OCI-LY3 (cell line): Measurements from ENCODE around the gene ZNRF2.

Experiments
- H2AFZ ChIP-seq: fragments of 200-600, 300-600 bp; shearing (Covaris generic); 2 replicates; pipeline ENCODE4 v1.6.0; 2014; ENCODE audit warnings: antibody characterized with exemption, low read depth, low read length
- H3K27ac ChIP-seq: fragments of 200-600, 300-600 bp; sonication (generic); 2 replicates; pipeline ENCODE4 v1.5.1; 2014; ENCODE audit warnings: mild to moderate bottlenecking, low read length, moderate library complexity, mixed read lengths
- H3K27me3 ChIP-seq: fragments of 200-600, 300-600 bp; sonication (generic); 2 replicates; pipeline ENCODE4 v1.6.1; 2014; ENCODE audit warnings: low read depth, low read length, mixed read lengths
- H3K36me3 ChIP-seq: fragments of 200-600, 300-600 bp; sonication (generic); replicated peaks from 2 replicates; pipeline ENCODE3; 2014; ENCODE audit warnings: low read depth, low read length, mixed read lengths
- H3K4me1 ChIP-seq: fragments of 300-600, 200-600 bp; sonication (generic); 2 replicates; pipeline ENCODE4 v1.6.1; 2014; ENCODE audit warnings: low read length, mixed read lengths
- H3K4me2 ChIP-seq: fragments of 200-600, 300-600 bp; sonication (generic); 2 replicates; pipeline ENCODE4 v1.6.1; 2014; ENCODE audit warnings: low read length, mixed read lengths
- H3K4me3 ChIP-seq: fragments of 300-600, 200-600 bp; sonication (generic); 2 replicates; pipeline ENCODE4 v1.5.1; 2014; ENCODE audit warnings: antibody characterized with exemption, mild to moderate bottlenecking, low read length, moderate library complexity
- H3K79me2 ChIP-seq: fragments of 300-600, 200-600 bp; shearing (Covaris generic); 2 replicates; pipeline ENCODE4 v1.6.1; 2014; ENCODE audit warnings: mild to moderate bottlenecking, low read length, mixed read lengths
- H3K9ac ChIP-seq: fragments of 300-600, 200-600 bp; shearing (Covaris generic); 2 replicates; pipeline ENCODE4 v1.6.0; 2014; ENCODE audit warnings: mild to moderate bottlenecking, low read length, moderate library complexity
- H3K9me3 ChIP-seq: fragments of 200-600, 300-600 bp; shearing (Covaris generic); 2 replicates; pipeline ENCODE4 v1.6.1; 2014; ENCODE audit warnings: low read length, mixed read lengths; ENCODE audit not compliant: insufficient read depth
- H4K20me1 ChIP-seq: fragments of 200-600, 300-600 bp; sonication (generic); 2 replicates; pipeline ENCODE4 v1.6.1; 2016; ENCODE audit warnings: low read length, mixed read lengths; ENCODE audit not compliant: insufficient read depth
- CTCF ChIP-seq: fragments of 200-600, 300-600 bp; sonication (generic); IDR thresholded peaks from 2 replicates; pipeline ENCODE4 v1.5.1; 2014; ENCODE audit warnings: antibody characterized with exemption, low read length, low read depth
- EZH2phosphoT487 ChIP-seq: fragments of 200-600 bp; shearing (Covaris generic); IDR thresholded peaks from 2 replicates; pipeline ENCODE4 v1.6.1; 2018; ENCODE audit warnings: antibody characterized with exemption, mixed run types, low read depth

The ZNRF2 gene

GRCh38 chr7:30284298-30285066, at the start of gene ZNRF2:
ZNRF2 (plus strand) TSS chr7:30284597; CDS start chr7:30285358, 761 bp downstream.
- no peaks in the 10 kb centered on the region for H3K27me3 ChIP-seq
- H3K4me2 ChIP-seq = peak within 1 kb of the TSS; percentile 78
- TF ChIP-seq EZH2phosphoT487 (no peak), CTCF (peak; percentile 35)
- peak within 1 kb of the TSS; percentile 87 for H3K4me3 ChIP-seq
- H4K20me1 ChIP-seq = no peaks in the 10 kb centered on the region
- no peak within 1 kb of the TSS; the same call in 1 of the 2 replicates for H2AFZ ChIP-seq
- peaks cover 25% of the 10 kb centered on the region for H3K4me1 ChIP-seq
- H3K27ac ChIP-seq = peak within 1 kb of the TSS; percentile 82
- peak within 1 kb of the TSS; percentile 82 for H3K9ac ChIP-seq
- H3K79me2 ChIP-seq = peaks cover 34% of the 10 kb centered on the region
- H3K9me3 ChIP-seq = no peaks in the 10 kb centered on the region
- H3K36me3 ChIP-seq = peaks cover 8% of the 10 kb centered on the region

GRCh38 chr7:30237271-30237695, 47.1 kb upstream of the ZNRF2 start:
- peaks cover 48% of the 10 kb centered on the region for H3K4me1 ChIP-seq
- no peaks in the 10 kb centered on the region for H4K20me1 ChIP-seq
- no peaks in the 10 kb centered on the region for H3K79me2 ChIP-seq
- H3K27ac ChIP-seq = no peak overlapping the region
- H3K9me3 ChIP-seq = peaks cover 18% of the 10 kb centered on the region; the same call in 1 of the 2 replicates
- no peak for TF ChIP-seq CTCF
- TF ChIP-seq EZH2phosphoT487 = no peak
- no peak overlapping the region for H3K9ac ChIP-seq
- H2AFZ ChIP-seq = no peak overlapping the region
- H3K4me2 ChIP-seq = peak overlapping the region; percentile 75; the same call in 1 of the 2 replicates
- H3K27me3 ChIP-seq = no peaks in the 10 kb centered on the region
- peaks cover 7% of the 10 kb centered on the region for H3K36me3 ChIP-seq
- no peak overlapping the region for H3K4me3 ChIP-seq

- peaks cover 7% of the 10 kb centered on the region for H3K36me3 ChIP-seq
- H3K27ac ChIP-seq = peak overlapping the region; percentile 94
- no peaks in the 10 kb centered on the region for H3K79me2 ChIP-seq
- H3K4me2 ChIP-seq = peak overlapping the region; percentile 75
- no peaks in the 10 kb centered on the region for H3K27me3 ChIP-seq
- H3K9me3 ChIP-seq = peaks cover 18% of the 10 kb centered on the region; the same call in 1 of the 2 replicates
- peak overlapping the region; percentile 23 for H3K4me3 ChIP-seq
- TF ChIP-seq EZH2phosphoT487 = no peak
- no peak for TF ChIP-seq CTCF
- peaks cover 47% of the 10 kb centered on the region for H3K4me1 ChIP-seq
- no peak overlapping the region for H2AFZ ChIP-seq
- peak overlapping the region; percentile 49; the same call in 1 of the 2 replicates for H3K9ac ChIP-seq
- no peaks in the 10 kb centered on the region for H4K20me1 ChIP-seq
These were observed 45.5 kb upstream of the ZNRF2 start for GRCh38 chr7:30238721-30239441.
